Measurements from ENCODE around the gene PTTG2. TPM values are rescaled to one million over a fixed set of nuclear protein-coding genes. Genes with fewer than 3 reads are reported as not detected.
"Not testable (repeated sequence)": the region's sequence is repeated elsewhere in the genome, so short reads cannot be mapped to it uniquely, and the experiment has no call there.

The PTTG2 gene
- total RNA-seq, 2 experiments from 2014 or later: 1.7 to 2.2 TPM

GRCh38 chr4:37966044-37966443, 5.8 kb downstream of the PTTG2 start:
- ChIA-PET POLR2A (no interaction called here), CTCF (interaction anchor here (1.8 kb wide), 1 partner anchor 13 kb away, joined by 7 read pairs; no protein-coding TSS in a partner anchor)
- H3K27me3 Mint-ChIP-seq: no peaks in the 10 kb centered on the region
- no peaks in the 10 kb centered on the region for H3K9me3 Mint-ChIP-seq
- DNase-seq: no peak
- H3K36me3 Mint-ChIP-seq (ENCODE audit: low read depth): peaks cover 13% of the 10 kb centered on the region
- H3K4me3 Mint-ChIP-seq: no peak overlapping the region
- no peak overlapping the region for H3K27ac Mint-ChIP-seq
- H3K4me1 Mint-ChIP-seq: peaks cover 4% of the 10 kb centered on the region

GRCh38 chr4:37967736-37968135, 7.5 kb downstream of the PTTG2 start:
- Mint-ChIP-seq H3K27ac (no peak overlapping the region), H3K4me3 (no peak overlapping the region), H3K27me3 (no peaks in the 10 kb centered on the region), H3K9me3 (no peaks in the 10 kb centered on the region), H3K36me3 (ENCODE audit: low read depth) (peaks cover 13% of the 10 kb centered on the region), H3K4me1 (peaks cover 6% of the 10 kb centered on the region)
- DNase-seq: no peak
- ChIA-PET POLR2A (no interaction called here), CTCF (interaction anchor here (1.8 kb wide), 1 partner anchor 14 kb away, joined by 7 read pairs; no protein-coding TSS in a partner anchor)

GRCh38 chr4:37968747-37969146, 8.5 kb downstream of the PTTG2 start:
- H3K27me3 Mint-ChIP-seq: no peaks in the 10 kb centered on the region
- no peak overlapping the region for H3K27ac Mint-ChIP-seq
- H3K4me1 Mint-ChIP-seq: peaks cover 6% of the 10 kb centered on the region
- no peak for DNase-seq
- H3K36me3 Mint-ChIP-seq (ENCODE audit: low read depth): peaks cover 13% of the 10 kb centered on the region
- ChIA-PET CTCF (no interaction called here), POLR2A (no interaction called here)
- no peak overlapping the region for H3K4me3 Mint-ChIP-seq
- H3K9me3 Mint-ChIP-seq: no peaks in the 10 kb centered on the region

GRCh38 chr4:37970702-37971101, 10.5 kb downstream of the PTTG2 start:
- no peaks in the 10 kb centered on the region for H3K27me3 Mint-ChIP-seq
- POLR2A ChIA-PET: no interaction called here
- CTCF ChIA-PET: interaction anchor here (1.5 kb wide), 1 partner anchor 11 kb away, joined by 3 read pairs; no protein-coding TSS in a partner anchor
- H3K36me3 Mint-ChIP-seq (ENCODE audit: low read depth): peaks cover 13% of the 10 kb centered on the region
- peaks cover 6% of the 10 kb centered on the region for H3K4me1 Mint-ChIP-seq
- H3K27ac Mint-ChIP-seq: no peak overlapping the region
- H3K9me3 Mint-ChIP-seq: no peaks in the 10 kb centered on the region
- DNase-seq: peak; percentile 40
- H3K4me3 Mint-ChIP-seq: no peak overlapping the region

GRCh38 chr4:37971202-37971601, 11.0 kb downstream of the PTTG2 start:
- H3K27ac Mint-ChIP-seq: no peak overlapping the region
- H3K36me3 Mint-ChIP-seq (ENCODE audit: low read depth): peaks cover 13% of the 10 kb centered on the region
- no peak for DNase-seq
- H3K9me3 Mint-ChIP-seq: no peaks in the 10 kb centered on the region
- no peaks in the 10 kb centered on the region for H3K27me3 Mint-ChIP-seq
- H3K4me3 Mint-ChIP-seq: no peak overlapping the region
- CTCF ChIA-PET: interaction anchor here (1.5 kb wide), 1 partner anchor 10 kb away, joined by 3 read pairs; no protein-coding TSS in a partner anchor
- H3K4me1 Mint-ChIP-seq: peaks cover 9% of the 10 kb centered on the region
- POLR2A ChIA-PET: no interaction called here

- Mint-ChIP-seq H3K27me3 (no peaks in the 10 kb centered on the region), H3K4me1 (peaks cover 20% of the 10 kb centered on the region), H3K36me3 (ENCODE audit: low read depth) (peaks cover 13% of the 10 kb centered on the region), H3K9me3 (no peaks in the 10 kb centered on the region), H3K4me3 (no peak overlapping the region), H3K27ac (no peak overlapping the region)
- POLR2A ChIA-PET: no interaction called here
- DNase-seq: no peak
- CTCF ChIA-PET: interaction anchor here (0.6 kb wide), 2 partner anchors 89 to 96 kb away, joined by 3 read pairs; no protein-coding TSS in a partner anchor
These were observed 13.2 kb downstream of the PTTG2 start for GRCh38 chr4:37973441-37973840.

- POLR2A ChIA-PET; H3K36me3 Mint-ChIP-seq (ENCODE audit: low read depth); H3K27ac Mint-ChIP-seq; H3K27me3 Mint-ChIP-seq; H3K4me3 Mint-ChIP-seq; H3K9me3 Mint-ChIP-seq; DNase-seq; CTCF ChIA-PET: not testable (repeated sequence)
- H3K4me1 Mint-ChIP-seq: peaks cover 31% of the 10 kb centered on the region
These were observed 15.2 kb downstream of the PTTG2 start for GRCh38 chr4:37975321-37975822.

GRCh38 chr4:37976507-37976906, 16.3 kb downstream of the PTTG2 start:
- Mint-ChIP-seq H3K36me3 (ENCODE audit: low read depth) (no peaks in the 10 kb centered on the region), H3K9me3 (no peaks in the 10 kb centered on the region), H3K4me1 (peaks cover 33% of the 10 kb centered on the region), H3K27ac (peak overlapping the region; percentile 71), H3K4me3 (peak overlapping the region; percentile 71), H3K27me3 (no peaks in the 10 kb centered on the region)
- DNase-seq: no peak
- POLR2A ChIA-PET: no interaction called here
- CTCF ChIA-PET: interaction anchor here (0.6 kb wide), 1 partner anchor 34 kb away, joined by 3 read pairs; no protein-coding TSS in a partner anchor

GRCh38 chr4:37976991-37977470, 16.8 kb downstream of the PTTG2 start:
- CTCF ChIA-PET: no interaction called here
- no peaks in the 10 kb centered on the region for H3K27me3 Mint-ChIP-seq
- H3K9me3 Mint-ChIP-seq: no peaks in the 10 kb centered on the region
- peaks cover 36% of the 10 kb centered on the region for H3K4me1 Mint-ChIP-seq
- DNase-seq: peak; percentile 78
- H3K36me3 Mint-ChIP-seq (ENCODE audit: low read depth): no peaks in the 10 kb centered on the region
- POLR2A ChIA-PET: no interaction called here
- peak overlapping the region; percentile 71 for H3K27ac Mint-ChIP-seq
- H3K4me3 Mint-ChIP-seq: peak overlapping the region; percentile 71

GRCh38 chr4:37977471-37978247, 17.5 kb downstream of the PTTG2 start:
- peak; percentile 78 for DNase-seq
- POLR2A ChIA-PET: no interaction called here
- Mint-ChIP-seq H3K27ac (peak overlapping the region; percentile 89), H3K36me3 (ENCODE audit: low read depth) (no peaks in the 10 kb centered on the region), H3K27me3 (no peaks in the 10 kb centered on the region), H3K4me1 (peaks cover 41% of the 10 kb centered on the region), H3K9me3 (no peaks in the 10 kb centered on the region), H3K4me3 (peak overlapping the region; percentile 81)
- CTCF ChIA-PET: no interaction called here

GRCh38 chr4:37978248-37978924, 18.2 kb downstream of the PTTG2 start:
- no peaks in the 10 kb centered on the region for H3K27me3 Mint-ChIP-seq
- CTCF ChIA-PET: interaction anchor here (0.7 to 1.2 kb wide), 2 partner anchors 20 to 97 kb away, joined by 3 read pairs; no protein-coding TSS in a partner anchor
- POLR2A ChIA-PET: no interaction called here
- no peaks in the 10 kb centered on the region for H3K9me3 Mint-ChIP-seq
- H3K4me3 Mint-ChIP-seq: peak overlapping the region; percentile 81
- peak overlapping the region; percentile 89 for H3K27ac Mint-ChIP-seq
- peaks cover 41% of the 10 kb centered on the region for H3K4me1 Mint-ChIP-seq
- DNase-seq: no peak
- no peaks in the 10 kb centered on the region for H3K36me3 Mint-ChIP-seq (ENCODE audit: low read depth)

GRCh38 chr4:37980246-37980645, 20.0 kb downstream of the PTTG2 start:
- no peak overlapping the region for H3K27ac Mint-ChIP-seq
- no peaks in the 10 kb centered on the region for H3K27me3 Mint-ChIP-seq
- peaks cover 41% of the 10 kb centered on the region for H3K4me1 Mint-ChIP-seq
- H3K9me3 Mint-ChIP-seq: no peaks in the 10 kb centered on the region
- POLR2A ChIA-PET: no interaction called here
- CTCF ChIA-PET: no interaction called here
- DNase-seq: no peak
- H3K4me3 Mint-ChIP-seq: no peak overlapping the region
- H3K36me3 Mint-ChIP-seq (ENCODE audit: low read depth): no peaks in the 10 kb centered on the region

- POLR2A ChIA-PET: no interaction called here
- no peaks in the 10 kb centered on the region for H3K9me3 Mint-ChIP-seq
- H3K4me1 Mint-ChIP-seq: peaks cover 43% of the 10 kb centered on the region
- CTCF ChIA-PET: interaction anchor here (1.2 kb wide), 1 partner anchor 11 kb away, joined by 3 read pairs; no protein-coding TSS in a partner anchor
- no peaks in the 10 kb centered on the region for H3K27me3 Mint-ChIP-seq
- H3K27ac Mint-ChIP-seq: no peak overlapping the region
- peaks cover 4% of the 10 kb centered on the region for H3K36me3 Mint-ChIP-seq (ENCODE audit: low read depth)
- no peak for DNase-seq
- H3K4me3 Mint-ChIP-seq: no peak overlapping the region
These were observed 21.2 kb downstream of the PTTG2 start for GRCh38 chr4:37981425-37981824.
